Stimulated activated CD4-positive, alpha-beta T cell treated with anti-CD3 and anti-CD28 coated beads, Interleukin-2, amount 100 ng/mL, for 48 hours (primary cell): ENCODE measurements around the gene HEATR5A.
"Not testable (repeated sequence)": the region's sequence is repeated elsewhere in the genome, so short reads cannot be mapped to it uniquely, and the experiment has no call there.

Source experiments
- DNase-seq, 2 donors: peaks; one replicate each; pipeline ENCODE4 v3.0.0-alpha.2; 2020

Gene HEATR5A

DNA sequence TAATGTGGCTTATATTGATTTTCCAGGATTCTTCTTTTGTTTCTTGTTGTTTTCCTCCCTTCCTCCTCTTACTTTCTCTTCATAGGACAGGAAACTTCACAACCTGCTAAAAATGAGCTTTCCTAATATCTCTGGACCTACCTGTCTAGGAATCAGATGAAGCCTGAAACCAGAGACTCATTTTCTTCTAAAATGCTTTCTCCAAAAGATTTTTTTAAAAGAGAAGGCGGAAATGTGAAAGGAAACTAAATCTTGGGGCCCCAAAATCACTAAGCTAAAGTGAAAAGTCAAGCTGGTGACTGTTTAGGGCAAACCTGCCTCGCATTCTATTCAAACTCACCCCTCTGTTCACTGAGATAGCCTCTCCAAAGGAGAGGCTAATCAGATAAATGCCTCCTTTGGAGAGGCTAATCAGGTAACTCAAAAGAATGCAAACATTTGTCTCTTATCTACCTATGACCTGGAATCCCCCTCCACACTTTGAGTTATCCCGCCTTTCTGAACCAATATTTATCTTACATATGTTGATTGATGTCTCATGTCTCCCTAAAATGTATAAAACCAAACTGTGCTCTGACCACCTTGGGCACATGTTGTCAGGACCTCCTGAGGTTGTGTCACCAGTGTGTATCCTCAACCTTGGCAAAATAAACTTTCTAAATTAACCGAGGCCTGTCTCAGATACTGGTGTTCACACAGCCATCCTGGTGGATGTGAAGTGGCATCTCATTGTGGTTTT lies 140.0 kb downstream of the HEATR5A start:
- no peak for DNase-seq

DNA sequence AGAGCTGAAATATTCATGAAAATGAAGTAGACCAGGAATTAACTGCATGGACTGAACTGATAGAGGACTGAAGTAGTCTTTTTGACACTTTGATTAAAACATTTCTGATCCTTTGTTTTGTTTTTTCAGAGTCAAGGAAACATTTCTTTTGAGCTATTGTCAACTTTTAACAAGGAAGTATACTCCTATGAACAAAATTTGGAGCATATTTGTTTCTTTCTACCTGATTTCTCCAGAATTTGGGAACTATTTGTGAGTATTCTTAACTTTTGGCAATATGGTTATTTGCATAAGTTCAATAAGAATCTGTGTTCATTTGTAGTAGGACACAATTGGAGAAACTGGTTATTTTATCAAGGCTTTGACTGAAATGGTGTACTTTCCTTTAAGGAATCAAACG lies 141.5 kb downstream of the HEATR5A start:
- DNase-seq = no peak

DNA sequence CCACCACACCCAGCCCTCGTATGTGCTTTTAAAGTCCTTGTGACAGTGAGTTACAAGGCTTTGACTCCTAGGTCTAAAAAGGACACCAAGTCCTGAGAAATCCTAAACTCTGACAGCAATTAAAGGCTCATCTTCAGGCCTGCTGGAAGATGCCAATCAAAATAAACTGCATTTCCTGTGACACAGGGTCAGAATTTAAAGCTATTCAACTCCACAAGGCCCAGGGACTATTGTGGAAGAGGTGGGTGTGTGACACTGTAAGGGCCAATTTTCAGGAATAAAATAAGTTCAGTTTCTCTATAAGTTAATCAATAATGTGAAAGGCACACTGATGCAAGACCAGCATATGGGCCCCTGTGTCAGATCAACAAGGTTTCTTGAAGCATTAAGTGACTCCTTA lies 143.3 kb downstream of the HEATR5A start:
- no peak for DNase-seq

DNA sequence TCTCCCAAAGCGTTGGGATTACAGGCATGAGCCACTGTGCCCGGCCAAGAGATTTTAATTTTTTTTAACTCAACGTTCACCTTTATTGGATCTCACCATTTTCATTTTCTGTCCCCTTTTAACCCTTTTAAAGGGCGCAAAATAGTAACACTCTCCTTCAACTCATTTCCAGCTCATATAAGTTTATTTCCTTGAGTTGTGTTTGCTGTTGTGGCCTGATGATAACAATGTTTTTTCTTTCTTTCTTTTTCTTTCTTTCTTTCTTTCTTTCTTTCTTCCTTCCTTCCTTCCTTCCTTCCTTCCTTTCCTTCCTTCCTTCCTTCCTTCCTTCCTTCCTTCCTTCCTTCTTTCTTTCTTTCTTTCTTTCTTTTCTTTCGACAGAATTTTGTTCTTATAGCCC lies 143.9 kb downstream of the HEATR5A start:
- DNase-seq = not testable (repeated sequence)

DNA sequence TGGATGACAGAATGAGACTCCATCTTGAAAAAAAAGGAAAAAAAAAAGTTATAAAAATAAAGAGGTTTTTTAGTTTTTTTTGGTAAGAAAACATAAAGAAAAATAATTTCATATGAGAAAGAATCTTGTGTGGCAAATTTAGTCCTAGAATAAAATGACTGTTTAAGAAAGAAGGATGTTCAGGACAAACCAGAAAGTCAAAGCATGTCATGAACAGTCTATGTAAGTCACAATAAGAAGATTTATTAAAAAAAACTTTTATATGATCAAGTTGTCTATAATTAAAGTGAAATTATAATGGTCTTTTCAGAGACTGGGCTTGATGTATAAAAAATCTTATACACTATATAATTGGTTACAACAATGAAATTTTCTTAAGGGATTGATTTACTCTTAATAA lies 144.6 kb downstream of the HEATR5A start:
- no peak for DNase-seq

DNA sequence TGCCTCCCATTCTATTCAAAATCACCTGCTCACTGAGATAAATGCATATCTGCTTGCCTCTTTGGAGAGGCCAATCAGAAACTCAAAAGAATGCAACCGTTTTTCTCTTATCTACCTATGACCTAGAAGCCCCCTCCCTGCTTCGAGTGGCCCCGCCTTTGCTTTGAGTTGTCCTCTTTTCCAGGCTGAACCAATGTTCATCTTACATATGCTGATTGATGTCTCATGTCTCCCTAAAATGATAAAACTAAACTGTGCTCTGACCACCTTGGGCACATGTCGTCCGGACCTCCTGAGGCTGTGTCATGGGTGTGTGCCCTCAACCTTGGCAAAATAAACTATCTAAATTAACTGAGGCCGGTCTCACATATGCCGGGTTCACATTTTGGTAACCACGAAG lies 148.7 kb downstream of the HEATR5A start:
- DNase-seq = no peak

DNA sequence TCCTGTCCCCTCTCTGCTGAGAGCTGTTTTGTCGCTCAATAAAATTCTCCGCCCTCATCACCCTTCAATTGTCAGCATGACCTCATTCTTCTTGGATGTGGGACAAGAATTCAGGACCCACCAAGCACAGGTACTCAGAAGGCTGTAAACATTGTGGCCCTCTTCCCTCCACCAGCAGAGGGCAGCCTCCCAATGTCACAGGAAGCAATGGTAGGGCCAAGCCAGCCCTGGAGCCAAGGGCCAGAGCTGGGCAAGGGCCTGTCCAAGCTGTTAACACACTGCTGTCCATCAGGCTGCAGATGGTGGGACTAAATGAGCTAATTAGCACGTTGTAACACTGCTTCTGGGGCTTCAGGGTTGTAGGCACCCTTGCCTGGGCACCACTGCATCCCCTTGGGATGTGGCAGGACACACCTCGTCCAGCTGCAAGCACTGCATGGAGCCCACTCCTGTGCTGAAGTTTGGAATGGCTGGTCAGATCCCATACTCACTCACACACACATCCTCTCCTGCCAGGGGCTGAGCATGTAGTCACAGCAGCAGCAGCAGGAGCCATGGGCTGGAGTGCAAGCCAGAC lies 150.1 kb downstream of the HEATR5A start:
- peak; percentile 5 to 15 for DNase-seq

DNA sequence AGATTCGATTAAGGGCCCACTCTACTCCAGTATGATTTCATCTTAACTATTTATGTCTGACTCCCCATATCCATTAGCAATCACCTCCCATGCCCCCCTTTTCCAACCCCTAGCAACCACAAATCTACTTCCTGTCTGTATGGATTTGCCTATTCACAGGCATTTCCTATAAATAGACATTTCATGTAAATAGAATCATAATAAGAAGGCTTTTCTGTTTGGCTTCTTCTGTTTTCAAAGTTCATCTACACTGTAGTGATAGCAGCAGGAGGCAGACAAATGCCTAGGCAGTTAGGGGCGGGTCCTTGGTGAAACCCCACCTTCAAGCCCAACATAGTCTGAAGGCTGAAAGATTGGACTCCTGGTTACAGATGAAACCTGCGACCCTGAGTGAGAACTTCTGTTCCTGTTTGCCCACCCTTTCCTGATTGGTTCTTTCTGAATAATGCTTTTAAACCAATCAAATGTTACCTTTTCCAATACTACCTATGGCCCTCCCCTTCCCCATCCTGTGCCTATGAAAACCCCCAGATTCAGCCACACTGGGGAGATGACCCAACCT lies 150.6 kb downstream of the HEATR5A start:
- no peak for DNase-seq

DNA sequence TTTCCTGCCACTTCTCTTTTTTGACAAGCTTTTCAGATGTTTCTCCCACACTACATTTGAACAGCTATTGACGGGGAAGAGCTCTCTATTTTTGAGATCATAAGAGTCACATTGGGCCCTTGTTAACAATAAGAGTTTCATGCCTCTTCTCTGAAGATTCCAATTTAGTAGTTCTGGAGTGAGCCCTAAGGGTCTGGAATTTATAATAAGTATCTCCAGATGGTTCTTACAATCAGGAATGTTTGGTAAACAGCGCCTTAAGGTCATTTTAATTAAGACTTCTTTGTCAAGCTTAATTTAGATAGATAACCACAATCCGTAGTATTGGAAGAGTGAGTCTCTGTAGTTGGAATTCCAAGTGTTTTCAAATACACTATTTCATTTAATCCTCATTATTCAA lies 152.1 kb downstream of the HEATR5A start:
- no peak for DNase-seq

DNA sequence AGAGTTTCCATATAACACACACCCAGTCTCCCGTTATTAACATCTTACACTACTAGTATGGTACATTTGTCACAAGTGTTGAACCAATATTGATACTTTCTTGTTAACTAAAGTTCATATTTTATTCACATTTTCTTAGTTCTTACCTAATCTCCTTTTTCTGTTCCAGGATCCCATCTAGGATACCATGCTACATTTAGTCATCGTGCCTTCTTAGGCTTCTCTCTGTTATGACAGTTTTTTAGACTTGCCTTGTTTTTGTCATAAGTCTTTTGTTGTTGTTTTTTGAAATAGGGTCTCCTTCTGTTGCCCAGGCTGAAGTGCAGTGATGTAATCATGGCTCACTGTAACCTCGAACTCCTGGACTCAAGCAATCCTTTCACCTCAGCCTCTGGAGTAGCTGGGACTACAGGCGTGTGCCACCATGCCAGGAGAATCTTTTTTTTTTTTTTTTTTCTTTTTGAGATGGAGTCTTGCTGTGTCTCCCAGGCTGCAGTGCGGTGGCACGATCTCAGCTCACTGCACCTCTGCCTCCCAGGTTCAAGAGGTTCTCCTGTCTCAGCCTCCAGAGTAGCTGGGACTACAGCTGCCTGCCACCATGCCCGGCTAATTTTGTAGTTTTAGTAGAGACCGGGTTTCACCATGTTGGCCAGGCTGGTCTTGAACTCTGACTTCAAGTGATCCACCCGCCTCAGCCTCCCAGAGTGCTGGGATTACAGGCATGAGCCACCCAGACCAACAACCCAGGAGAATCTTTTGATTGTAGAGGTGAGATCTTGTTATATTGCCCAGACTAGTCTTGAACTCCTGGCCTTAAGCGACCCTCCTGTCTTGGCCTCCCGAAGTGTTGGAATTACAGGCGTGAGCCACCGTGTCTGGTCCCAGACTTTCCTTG lies 153.7 kb downstream of the HEATR5A start:
- no peak for DNase-seq

DNA sequence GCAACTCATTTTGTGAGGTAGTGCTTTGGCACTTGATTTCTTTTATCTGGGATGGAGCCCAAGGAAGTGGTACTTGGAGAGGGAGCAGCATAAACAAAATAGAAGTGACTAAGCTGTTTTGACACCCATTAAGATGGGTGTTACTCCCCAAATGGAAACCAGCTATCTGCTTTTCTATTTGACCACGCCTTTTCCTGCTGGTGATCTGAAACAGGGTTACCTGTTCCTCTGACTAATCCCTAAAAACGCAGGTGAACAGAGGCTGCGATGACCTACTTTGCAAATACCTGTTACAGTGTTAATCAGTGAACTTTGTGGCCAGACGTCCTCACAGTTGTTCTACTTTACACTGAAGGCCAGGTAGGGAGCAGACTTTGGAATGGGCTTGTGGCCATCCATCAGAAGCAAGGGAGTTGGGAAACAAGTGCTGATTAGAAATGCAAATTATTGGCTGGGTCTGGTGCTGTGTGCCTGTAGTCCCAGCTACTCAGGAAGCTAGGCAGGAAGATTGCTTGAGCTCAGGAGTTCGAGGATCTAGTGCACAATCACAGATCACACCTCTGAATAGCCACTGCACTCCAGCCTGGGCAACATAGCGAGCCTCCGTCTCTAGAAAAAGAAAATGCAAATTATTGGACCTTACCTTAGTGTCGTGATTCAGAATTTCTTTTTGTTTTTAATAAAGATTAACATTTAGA lies 154.5 kb downstream of the HEATR5A start:
- no peak for DNase-seq

DNA sequence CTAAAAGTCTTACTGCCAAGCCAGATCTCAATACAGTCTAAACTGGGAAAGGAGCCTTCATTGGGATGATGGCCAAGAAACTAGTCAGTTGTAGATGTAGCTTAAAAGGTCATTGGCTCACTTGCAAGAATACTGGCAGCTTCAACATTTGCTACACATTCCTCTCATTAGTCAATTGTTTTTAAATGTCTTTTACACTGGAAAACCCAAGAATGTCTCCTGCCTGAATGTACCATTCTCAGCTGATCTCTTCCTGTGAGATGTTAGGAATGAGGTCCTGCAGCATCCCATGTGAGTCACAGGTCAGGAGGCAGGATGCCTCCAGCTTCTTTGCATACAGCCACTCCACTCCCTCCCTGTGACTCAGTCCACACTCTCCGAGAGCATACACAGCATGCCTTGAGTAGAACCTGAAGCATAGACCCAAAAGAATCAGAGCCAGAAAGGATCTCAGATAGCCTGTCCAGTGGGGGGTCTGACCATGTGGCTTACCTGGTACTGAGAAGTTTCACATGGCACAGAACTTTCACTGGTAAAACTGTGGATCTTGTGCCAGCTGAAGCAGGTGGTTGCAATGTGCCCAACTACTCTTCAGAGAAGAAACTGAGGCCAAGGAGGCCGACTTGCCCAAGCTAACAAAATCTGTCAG lies 156.7 kb downstream of the HEATR5A start:
- no peak for DNase-seq

DNA sequence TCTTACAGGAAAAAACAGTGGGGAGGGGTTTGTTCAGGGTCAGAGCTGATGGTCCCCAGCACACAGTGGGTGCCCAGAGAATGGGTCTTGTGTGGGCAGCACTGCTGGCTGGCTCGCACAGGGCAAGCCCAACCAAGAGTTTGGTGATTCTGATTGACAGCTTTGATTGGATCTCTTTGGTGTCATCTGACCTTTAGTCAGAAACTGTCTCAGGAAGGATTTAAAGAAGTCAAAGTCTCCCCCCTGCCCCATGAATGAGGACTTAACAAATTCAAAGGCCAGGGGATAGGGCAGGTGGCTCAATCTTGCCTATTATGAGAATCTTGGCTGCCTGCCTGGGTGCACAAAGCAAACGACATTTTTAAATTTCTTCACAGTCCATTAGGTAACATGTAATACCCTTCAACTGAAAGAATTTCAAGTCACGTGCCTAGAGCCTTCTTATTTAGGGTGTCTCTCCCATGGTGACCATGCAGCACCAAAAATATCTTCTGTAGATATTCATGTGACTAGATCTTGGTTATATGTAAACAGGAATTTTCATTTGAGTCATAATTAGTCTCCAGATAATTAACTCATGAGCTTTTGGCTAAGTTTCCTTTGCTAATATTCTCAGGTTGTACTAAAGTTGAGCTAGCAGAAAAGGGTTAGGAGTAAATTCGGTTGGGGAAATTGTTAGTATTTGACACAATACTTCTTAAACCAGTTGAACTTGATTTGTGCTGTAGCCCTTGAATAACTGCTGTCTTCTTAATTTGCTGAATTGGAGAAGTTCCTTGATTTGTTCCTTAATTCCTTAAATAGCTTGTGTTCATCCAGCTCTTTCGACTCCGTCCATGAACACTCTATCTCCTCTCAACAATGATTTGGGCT lies 158.3 kb downstream of the HEATR5A start:
- no peak for DNase-seq

DNA sequence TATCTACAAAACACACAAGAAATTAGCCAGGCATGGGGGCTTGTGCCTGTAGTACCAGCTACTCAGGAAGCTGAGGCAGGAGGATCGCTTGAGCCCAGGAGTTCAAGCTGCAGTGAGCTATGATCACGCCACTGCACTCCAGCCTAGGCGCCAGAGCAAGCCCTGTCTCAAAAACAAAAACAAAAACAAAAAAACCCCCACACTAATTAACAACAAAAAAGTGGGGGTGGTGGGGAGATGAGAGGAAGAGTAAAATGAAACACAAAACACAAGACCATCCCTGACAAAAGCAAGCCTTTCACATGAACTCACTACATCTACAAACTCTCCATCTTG lies 158.9 kb downstream of the HEATR5A start:
- DNase-seq = no peak

DNA sequence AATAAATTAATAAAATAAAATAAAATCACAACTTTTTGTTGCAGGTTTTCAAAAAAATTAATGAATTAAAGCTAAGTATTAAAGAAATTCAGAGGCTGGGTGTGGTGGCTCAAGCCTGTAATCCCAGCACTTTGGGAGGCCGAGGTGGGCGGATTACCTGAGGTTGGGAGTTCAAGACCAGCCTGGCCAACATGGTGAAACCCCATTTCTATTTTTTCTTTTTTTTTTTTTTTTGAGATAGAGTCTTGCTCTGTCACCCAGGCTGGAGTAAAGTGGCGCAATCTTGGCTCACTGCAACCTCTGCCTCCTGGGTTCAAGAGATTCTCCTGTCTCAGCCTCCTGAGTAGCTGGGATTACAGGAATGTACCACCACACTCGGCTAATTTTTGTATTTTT lies 161.3 kb downstream of the HEATR5A start:
- not testable (repeated sequence) for DNase-seq

DNA sequence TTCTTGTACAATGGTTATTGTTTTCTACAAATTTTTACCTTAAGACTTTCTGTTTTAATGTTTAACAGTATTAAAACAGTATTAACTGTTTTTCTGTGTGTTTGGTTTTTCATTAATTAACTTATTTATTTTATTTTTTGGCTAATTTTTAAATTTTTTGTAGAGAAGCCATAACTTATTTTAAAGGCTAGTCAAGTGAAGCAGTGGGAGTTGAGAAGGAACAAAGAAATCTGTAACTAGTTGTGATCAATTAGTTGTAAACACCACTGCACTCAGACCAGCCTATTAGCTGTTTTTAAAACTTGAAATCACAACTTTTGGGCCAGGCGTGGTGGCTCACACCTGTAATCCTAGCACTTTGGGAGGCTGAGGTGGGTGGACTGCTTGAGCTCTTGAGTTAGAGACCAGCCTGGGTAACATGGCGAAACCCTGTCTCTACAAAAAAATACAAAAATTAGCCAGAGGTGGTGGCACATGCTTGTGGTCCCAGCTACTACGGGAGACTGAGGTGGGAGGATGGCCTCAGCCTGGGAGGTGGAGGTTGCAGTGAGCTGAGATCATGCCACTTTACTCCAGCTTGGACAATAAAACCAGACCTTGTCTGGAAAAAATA lies 161.8 kb downstream of the HEATR5A start:
- DNase-seq = no peak

DNA sequence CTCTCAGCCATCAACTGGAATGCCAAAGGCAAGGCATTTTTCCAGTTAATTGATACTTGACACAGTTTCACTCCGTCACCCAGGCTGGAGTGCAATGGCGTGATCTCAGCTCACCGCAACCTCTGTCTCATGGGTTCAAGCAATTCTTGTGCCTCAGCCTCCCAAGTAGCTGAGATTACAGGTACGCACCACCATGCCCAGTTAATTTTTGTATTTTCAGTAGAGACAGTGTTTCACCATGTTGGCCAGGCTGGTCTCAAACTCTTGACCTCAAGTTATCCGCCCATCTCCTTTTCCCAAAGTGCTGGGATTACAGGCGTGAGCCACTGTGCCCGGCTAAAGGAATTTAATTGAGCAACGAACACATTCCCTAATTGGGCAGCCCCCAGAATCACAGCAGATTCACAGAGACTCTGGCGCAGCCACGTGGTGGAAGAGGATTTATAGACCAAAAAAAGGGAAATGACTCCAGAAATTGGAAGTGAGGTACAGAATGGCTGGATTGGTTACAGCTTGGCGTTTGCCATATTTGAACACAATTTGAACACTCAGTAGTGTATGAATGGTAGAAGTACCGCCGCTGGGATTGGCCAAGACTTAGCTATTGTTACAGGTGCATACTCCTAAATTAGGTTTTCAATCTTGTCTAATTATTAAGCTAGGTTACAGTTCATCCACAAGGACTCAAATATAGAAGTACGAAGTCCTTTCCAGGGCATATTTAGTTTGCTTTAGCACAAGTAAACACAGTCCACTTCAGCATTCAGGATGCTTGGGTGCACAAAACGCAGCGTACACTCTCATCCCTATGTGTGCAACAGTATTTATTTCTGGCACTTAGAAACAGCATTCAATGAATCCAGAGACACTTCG lies 162.6 kb downstream of the HEATR5A start:
- DNase-seq = not testable (repeated sequence)

DNA sequence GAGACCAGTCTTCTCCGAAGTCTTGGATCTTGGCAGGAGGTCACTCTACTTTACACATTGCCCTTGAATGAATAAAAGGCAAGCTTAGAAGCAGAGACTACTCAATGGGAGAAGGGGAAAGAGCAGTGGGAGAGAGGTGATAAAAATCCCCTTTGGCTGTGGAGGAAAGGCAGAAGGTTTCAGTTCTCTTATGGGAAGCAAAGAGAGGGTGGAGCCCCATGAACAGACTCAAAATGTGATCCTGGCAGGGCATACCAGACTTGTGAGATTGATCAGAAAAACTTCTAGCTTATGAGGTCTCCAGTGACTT lies 163.2 kb downstream of the HEATR5A start:
- DNase-seq = no peak

DNA sequence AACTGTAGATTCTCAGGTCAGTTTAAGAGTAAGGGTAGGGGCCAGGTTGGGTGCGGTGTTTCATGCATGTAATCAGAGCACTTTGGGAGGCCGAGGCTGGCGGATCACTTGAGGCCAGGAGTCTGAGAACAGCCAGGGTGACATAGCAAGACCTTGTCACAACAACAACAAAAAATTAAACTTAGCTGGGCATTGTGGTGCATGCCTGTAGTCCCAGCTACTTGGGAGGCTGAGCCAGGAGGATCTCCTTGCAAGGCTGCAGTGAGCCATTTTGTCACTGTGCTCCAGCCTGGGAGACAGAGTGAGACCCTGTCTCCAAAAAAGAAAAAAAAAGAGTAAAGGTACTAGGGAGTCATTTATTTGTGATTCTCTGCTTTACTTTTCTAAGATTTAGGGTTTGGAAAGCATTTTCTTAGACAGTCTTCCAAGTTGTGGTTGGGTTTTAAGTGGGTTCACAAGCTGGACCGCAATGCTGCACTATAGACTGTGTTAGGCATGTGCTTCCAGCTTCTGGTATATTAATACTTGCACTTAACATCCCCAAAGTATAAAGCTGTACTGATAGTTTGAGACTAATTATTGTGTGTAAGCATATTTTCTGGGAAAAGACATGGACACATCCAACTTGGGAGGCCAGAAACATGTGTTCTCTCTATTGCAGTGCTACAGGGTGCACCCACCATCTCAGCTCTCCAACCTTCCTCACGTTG lies 163.7 kb downstream of the HEATR5A start:
- DNase-seq = no peak

DNA sequence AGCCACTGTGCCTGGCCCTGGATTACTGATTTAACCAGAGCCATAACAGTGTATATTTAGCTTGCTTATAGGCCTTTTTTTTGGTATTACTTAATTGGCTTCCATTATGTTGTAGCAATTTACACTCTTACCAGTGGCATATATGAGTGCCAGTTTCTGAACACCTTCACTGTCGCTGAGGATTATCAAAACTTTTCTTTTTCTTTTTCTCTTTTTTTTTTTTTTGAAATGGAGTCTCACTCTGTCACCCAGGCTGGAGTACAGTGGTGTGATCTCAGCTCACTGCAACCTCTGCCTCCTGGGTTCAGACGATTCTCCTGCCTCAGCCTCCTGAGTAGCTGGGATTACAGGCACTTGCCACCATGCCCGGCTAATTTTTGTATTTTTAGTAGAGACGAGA lies 164.4 kb downstream of the HEATR5A start:
- DNase-seq = not testable (repeated sequence)
